GM10248 (cell line): ENCODE results near the gene CSRP1.

Source experiments
- CTCF ChIA-PET: fragments of 300-600 bp; sonication (Branson Sonifier 250); formaldehyde crosslinking; extraction: SDS; loops from one replicate; lab custom pipeline; 2021; ENCODE audit warnings: antibody characterized with exemption; lab: Yijun Ruan, JAX
- POLR2A ChIA-PET: fragments of 350-650 bp; sonication (Branson Sonifier 250); formaldehyde crosslinking; extraction: SDS; loops from one replicate; lab custom pipeline; 2020; ENCODE audit warnings: antibody characterized with exemption; lab: Yijun Ruan, JAX
- DNase-seq: peaks from one replicate; pipeline ENCODE4 v3.0.0; 2012; ENCODE audit errors: extremely low spot score
- TF ChIP-seq, protein P1 (sequence below): IDR thresholded peaks from 2 replicates; pipeline ENCODE4 v1.5.1; 2012; ENCODE audit warnings: mild to moderate bottlenecking, low read depth; ENCODE audit errors: extremely low read depth, missing control alignments, control extremely low read depth

Gene CSRP1

DNA sequence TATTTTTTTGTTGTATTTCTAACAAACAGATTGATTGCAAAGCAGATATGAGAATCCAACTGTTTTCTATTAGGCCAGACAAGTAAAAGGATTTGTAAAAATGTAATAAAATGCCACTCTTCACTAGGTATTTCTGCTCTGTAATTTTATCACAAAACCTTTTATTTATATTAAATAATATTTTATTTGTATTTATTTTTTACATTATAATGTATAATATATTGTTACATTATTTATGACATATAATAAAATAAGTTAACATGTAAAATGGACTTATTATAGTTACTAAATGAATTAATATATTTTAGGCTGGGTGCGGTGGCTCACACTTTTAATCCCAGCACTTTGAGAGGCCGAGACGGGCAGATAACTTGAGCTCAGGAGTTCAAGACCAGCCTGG lies 72.7 kb downstream of the CSRP1 start:
- TF ChIP-seq, protein P1, sequence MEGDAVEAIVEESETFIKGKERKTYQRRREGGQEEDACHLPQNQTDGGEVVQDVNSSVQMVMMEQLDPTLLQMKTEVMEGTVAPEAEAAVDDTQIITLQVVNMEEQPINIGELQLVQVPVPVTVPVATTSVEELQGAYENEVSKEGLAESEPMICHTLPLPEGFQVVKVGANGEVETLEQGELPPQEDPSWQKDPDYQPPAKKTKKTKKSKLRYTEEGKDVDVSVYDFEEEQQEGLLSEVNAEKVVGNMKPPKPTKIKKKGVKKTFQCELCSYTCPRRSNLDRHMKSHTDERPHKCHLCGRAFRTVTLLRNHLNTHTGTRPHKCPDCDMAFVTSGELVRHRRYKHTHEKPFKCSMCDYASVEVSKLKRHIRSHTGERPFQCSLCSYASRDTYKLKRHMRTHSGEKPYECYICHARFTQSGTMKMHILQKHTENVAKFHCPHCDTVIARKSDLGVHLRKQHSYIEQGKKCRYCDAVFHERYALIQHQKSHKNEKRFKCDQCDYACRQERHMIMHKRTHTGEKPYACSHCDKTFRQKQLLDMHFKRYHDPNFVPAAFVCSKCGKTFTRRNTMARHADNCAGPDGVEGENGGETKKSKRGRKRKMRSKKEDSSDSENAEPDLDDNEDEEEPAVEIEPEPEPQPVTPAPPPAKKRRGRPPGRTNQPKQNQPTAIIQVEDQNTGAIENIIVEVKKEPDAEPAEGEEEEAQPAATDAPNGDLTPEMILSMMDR, result no peak
- DNase-seq, result no peak
- ChIA-PET POLR2A (no interaction called here), CTCF (interaction anchor here (1.5 to 4.6 kb wide), 3 partner anchors 14 to 77 kb away, joined by 3 to 92 read pairs (median 46); no protein-coding TSS in a partner anchor)

DNA sequence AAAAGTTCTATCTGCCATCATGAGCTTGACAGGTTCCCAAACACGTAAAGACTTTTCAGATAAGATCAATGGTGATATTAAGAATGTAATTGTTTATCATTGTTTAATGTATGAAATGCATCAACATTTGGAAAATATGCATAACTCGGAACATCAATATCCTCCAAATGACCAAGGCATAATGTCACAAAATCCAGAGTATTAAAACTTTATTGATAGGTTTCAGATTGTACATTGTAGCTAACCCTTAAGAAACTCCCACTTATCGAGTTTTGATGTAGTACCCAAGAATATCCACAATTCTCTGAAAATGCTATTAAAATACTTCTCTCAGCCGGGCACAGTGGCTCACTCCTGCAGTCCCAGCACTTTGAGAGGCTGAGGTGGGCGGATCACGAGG lies 73.3 kb downstream of the CSRP1 start:
- TF ChIP-seq, protein P1, result no peak
- ChIA-PET POLR2A (no interaction called here), CTCF (interaction anchor here (1.5 to 4.6 kb wide), 4 partner anchors 15 to 77 kb away, joined by 3 to 92 read pairs (median 25); no protein-coding TSS in a partner anchor)
- no peak for DNase-seq
